ENCODE data around the gene LRIT3. TPM values are rescaled to one million over a fixed set of nuclear protein-coding genes. Genes with fewer than 3 reads are reported as not detected.

The LRIT3 gene
- total RNA-seq, 2 donors from 2014 or later, result 0.85 to 1.4 TPM

DNA sequence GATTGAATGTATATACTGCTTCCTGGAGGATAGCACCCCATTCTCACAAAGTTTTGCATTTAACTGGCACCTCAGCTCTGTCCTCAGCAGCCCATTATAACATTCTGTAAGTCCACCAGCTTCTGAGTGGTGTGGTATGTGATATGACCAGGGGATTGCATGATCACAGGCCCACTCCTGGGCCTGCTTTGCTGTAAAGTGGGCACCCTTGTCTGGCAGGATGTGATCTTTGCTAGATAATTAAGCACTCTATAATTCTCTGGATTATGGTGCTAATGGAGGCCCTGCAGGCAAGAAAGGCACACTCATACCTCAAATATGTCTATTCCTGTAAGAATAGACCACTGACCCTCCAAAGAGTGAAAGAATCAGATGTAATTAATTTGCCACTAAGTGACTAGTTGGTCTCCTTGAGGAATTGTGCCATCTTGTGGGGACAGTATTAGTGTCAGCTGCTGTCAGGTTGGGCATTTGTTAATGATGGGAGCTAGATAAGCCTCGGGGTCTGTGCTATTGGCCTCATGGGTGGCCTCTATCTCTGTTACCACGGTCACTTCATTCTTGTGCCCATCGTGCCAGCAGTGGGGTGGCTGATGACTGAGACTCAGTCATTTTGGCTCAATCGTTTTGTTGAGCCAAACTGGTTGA is 43.9 kb upstream of the LRIT3 start:
- H3K27me3 ChIP-seq (replicated peaks; ENCODE audit: insufficient read depth), result no peaks in the 10 kb centered on the region
- H3K27ac ChIP-seq, result no peak overlapping the region
- ATAC-seq (ENCODE audit: insufficient number of reproducible peaks, low FRiP score, low read depth), result no peak
- no peaks in the 10 kb centered on the region for H3K36me3 ChIP-seq
- TF ChIP-seq, protein P1, sequence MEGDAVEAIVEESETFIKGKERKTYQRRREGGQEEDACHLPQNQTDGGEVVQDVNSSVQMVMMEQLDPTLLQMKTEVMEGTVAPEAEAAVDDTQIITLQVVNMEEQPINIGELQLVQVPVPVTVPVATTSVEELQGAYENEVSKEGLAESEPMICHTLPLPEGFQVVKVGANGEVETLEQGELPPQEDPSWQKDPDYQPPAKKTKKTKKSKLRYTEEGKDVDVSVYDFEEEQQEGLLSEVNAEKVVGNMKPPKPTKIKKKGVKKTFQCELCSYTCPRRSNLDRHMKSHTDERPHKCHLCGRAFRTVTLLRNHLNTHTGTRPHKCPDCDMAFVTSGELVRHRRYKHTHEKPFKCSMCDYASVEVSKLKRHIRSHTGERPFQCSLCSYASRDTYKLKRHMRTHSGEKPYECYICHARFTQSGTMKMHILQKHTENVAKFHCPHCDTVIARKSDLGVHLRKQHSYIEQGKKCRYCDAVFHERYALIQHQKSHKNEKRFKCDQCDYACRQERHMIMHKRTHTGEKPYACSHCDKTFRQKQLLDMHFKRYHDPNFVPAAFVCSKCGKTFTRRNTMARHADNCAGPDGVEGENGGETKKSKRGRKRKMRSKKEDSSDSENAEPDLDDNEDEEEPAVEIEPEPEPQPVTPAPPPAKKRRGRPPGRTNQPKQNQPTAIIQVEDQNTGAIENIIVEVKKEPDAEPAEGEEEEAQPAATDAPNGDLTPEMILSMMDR (IDR thresholded peaks at IDR 0.05), result no peak
- H3K9me3 ChIP-seq, result no peaks in the 10 kb centered on the region
- H3K4me3 ChIP-seq, result no peak overlapping the region
- DNase-seq (ENCODE audit: low spot score), result no peak
- peaks cover 5 to 8% of the 10 kb centered on the region in 2 donors for H3K4me1 ChIP-seq (ENCODE audit: control insufficient read depth in 1 of 2, low read depth in 2 of 2)

GRCh38 chr4:109809655-109810054 is 38.3 kb upstream of the LRIT3 start:
- H3K27me3 ChIP-seq (replicated peaks; ENCODE audit: insufficient read depth), result no peaks in the 10 kb centered on the region
- TF ChIP-seq, protein P1 (IDR thresholded peaks at IDR 0.05), result no peak
- H3K4me1 ChIP-seq (ENCODE audit: control insufficient read depth in 1 of 2, low read depth in 2 of 2), result peaks cover 0 to 4% of the 10 kb centered on the region in 2 donors
- no peaks in the 10 kb centered on the region for H3K9me3 ChIP-seq
- no peaks in the 10 kb centered on the region for H3K36me3 ChIP-seq
- ATAC-seq (ENCODE audit: insufficient number of reproducible peaks, low FRiP score, low read depth) (no peak), DNase-seq (ENCODE audit: low spot score) (no peak)
- H3K4me3 ChIP-seq, result no peak overlapping the region
- H3K27ac ChIP-seq, result no peak overlapping the region

DNA sequence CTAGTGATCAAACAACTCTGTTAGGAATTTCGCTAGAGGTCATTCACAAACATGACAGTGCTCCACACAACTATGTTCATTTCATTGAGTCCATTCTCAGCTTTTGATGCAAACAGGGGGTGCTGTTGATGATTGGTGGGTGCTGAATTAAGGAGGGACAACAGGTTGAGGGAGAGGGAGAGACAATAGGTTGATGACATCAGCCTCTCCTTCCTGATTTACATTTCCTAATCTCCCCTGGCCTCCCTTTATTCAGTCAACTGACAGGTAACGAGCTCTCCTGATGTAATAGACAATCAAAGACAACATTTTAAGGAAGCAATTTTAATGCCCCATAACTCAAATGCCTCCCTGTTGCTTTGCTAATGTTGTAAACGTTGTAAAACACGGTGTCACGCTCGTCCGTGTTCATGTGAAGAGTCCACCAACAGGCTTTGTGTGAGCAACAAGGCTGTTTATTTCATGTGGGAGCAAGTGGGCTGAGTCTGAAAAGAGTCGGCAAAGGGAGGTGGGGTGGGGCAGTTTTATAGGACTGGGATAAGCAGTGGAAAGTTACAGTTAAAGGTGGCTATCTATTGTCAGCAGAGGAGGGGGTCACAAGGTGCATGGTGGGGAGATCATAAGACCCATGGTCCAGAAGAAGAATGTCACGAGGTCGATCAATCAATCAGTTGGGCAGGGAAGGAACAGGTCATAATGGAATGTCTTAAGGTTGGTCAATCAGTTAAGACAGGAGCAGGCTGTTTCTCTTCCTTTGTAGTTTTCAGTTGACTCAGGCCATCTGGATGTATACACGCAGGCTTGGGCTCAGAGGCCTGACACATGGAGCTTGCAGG is 37.1 kb upstream of the LRIT3 start:
- DNase-seq (ENCODE audit: low spot score), result no peak
- Histone ChIP-seq H3K9me3 (no peaks in the 10 kb centered on the region), H3K4me1 (ENCODE audit: control insufficient read depth in 1 of 2, low read depth in 2 of 2) (peaks cover 0 to 8% of the 10 kb centered on the region in 2 donors), H3K4me3 (no peak overlapping the region), H3K27ac (no peak overlapping the region), H3K27me3 (replicated peaks; ENCODE audit: insufficient read depth) (no peaks in the 10 kb centered on the region), H3K36me3 (no peaks in the 10 kb centered on the region)
- TF ChIP-seq, protein P1 (IDR thresholded peaks at IDR 0.05), result no peak
- ATAC-seq (ENCODE audit: insufficient number of reproducible peaks, low FRiP score, low read depth), result no peak

DNA sequence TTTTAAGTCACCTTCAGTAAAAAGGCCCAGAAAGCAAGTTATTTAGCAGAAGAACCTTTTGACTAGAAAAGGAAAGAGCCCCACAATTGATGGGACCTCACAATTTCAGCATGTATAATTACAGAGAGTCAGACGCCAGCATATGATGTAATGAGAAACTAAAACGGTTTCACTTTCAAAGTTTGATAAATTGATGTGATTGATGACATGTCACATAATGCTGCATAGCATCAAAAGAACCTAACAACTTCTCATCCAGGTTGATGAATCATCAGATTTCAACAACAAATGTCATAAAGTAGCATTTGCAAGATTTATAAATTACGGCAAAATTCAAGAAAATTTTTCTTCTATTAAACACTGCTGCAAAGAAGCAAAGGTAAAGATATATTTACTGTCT is 36.2 kb upstream of the LRIT3 start:
- Histone ChIP-seq H3K4me3 (no peak overlapping the region), H3K9me3 (no peaks in the 10 kb centered on the region), H3K36me3 (no peaks in the 10 kb centered on the region), H3K27me3 (replicated peaks; ENCODE audit: insufficient read depth) (no peaks in the 10 kb centered on the region), H3K4me1 (ENCODE audit: control insufficient read depth in 1 of 2, low read depth in 2 of 2) (peaks cover 6 to 16% of the 10 kb centered on the region in 2 donors), H3K27ac (no peak overlapping the region)
- TF ChIP-seq, protein P1 (IDR thresholded peaks at IDR 0.05), result no peak
- ATAC-seq (ENCODE audit: insufficient number of reproducible peaks, low FRiP score, low read depth) (no peak), DNase-seq (ENCODE audit: low spot score) (no peak)
